Stimulated activated CD8-positive, alpha-beta memory T cell treated with anti-CD3 and anti-CD28 coated beads, Interleukin-12 subunit alpha, Interleukin-12 subunit beta, amount 100 ng/mL, for 4 hours (primary cell): ENCODE results near the gene GPC3.

Source experiments
- DNase-seq: peaks from one replicate; pipeline ENCODE4 v3.0.0-alpha.2; 2020; ENCODE audit warnings: low read depth

GPC3 gene

DNA sequence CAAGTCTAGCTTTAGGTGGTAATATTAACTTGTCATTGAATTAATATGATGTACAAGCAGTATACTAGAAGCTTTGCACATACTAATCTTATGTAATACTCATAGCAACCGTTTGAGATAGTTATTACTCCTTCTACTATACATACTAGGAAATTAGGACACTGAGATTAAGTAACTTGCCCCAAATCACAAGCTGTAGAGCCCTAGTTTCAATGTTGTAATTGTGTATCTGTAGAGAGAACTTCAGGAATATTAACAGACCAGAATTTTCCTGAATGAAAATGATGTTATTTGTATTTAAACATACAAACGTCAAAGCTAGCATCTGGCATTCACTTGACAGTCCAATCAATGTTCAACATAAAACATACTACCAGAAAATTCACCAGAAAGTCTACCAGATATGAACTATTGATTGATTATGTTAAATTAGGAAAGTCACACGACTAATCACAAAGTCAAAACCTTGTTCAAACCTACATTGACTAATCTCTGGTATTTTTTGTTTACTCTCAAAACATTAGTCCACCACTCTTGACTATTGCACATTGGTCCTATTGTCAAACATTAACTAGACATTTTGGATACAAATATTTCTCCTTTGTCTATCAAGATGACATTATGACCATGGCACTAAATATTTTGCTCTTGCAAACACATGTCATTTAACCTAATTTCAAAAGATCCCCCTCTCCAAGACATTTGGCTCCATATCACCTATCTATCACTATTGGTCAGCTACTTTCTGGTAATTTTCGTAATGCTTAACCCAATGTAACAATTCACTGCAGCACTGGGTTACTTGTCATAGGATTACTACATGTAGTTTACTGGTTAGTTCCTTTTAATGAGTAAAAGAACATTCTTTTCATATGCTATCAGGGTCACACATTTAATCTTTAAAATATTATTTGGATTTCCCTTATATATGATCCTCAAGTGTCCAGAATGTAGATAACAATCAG is 100.7 kb downstream of the GPC3 start:
- DNase-seq = no peak

DNA sequence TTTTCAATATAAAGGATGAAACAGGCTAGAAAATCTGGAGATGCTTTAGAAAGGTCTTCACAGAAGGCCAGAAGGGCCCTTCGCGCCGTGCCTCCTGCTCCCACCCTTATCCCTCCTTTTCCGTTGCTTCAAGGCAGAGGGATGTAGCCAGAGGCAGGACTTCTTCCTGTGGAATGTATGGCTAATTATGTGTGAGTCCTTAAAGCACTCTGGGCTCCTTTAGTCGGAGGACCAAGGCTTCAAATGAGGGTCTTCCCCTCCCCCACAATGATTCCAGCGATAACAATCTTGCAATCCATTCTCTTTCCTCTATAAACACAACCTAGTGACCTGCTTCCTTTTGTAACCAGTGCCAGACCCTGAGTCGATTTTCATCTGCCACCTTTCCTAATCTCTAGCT is 103.5 kb downstream of the GPC3 start:
- DNase-seq = no peak

DNA sequence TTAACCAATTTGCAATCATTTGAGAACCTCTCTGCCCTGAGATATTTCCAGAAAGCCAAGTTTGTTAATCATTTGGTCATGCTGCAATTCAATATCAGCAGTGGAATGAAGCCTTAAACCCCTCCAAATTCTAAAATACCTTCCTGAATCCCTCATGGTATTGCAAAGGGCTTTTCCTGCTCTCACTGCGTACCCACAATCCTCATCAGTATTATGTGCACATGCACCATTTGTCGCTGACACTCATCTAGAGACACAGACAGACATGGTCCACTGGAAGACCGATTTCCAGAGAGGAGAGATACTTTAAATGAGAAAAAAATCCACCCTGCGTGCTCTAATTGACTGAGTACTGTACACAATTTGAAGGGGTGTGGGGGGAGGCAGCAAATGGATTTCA is 104.4 kb downstream of the GPC3 start:
- DNase-seq = no peak

DNA sequence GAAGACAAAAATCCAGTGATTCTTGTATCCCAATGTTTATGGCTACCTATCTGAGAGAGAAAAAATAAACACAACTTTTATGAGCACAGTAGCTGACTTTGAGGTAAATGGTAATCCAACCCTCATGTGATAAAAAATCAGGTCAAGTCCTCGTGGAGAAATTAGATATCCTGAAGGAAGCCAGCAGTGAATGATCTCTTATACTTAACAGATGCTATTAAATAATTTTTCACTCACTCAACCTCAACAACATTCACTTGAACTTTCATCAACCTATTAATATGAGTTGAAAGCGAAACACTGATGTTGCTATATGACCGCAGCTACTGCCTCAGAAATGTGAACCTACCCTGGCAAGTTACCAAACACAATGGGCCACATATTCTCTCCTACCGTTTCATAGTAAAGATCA is 105.4 kb downstream of the GPC3 start:
- no peak for DNase-seq

DNA sequence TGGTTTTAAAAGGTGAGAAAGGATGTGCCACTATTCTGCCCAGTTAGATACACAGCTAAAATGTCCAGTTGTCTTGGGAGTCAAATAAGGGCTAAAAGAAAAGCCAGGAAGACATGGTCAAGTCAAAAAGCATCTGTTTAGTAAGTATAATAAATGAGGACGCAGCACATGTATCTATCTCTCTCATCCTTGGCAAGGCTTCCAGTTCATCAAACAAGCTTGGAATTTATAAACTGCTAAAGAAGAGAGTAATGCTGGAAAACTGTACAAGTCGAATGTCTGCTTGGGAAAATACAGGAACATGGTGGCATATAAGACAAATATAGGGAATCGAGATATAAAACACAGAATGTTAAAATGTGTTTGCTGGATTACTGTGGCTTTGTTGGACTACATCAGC is 106.7 kb downstream of the GPC3 start:
- no peak for DNase-seq

DNA sequence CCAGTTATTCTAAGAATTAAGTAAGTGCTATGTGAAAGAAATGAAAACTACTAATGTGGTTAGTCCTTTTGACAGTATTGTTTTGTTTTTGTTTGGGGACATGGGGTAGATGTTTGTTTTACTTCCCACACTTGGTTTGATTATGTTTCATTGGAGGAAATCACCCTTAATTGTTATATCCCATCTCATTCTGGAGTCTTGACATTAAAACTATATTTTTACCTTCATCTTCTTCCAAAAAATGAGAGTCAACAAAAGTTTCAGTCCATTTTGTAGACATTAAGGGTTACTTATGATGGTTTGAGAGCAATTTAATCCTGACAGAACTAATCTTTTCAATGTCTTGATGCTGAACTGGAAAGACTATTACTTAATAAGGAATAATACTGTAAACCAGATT is 108.7 kb downstream of the GPC3 start:
- no peak for DNase-seq

DNA sequence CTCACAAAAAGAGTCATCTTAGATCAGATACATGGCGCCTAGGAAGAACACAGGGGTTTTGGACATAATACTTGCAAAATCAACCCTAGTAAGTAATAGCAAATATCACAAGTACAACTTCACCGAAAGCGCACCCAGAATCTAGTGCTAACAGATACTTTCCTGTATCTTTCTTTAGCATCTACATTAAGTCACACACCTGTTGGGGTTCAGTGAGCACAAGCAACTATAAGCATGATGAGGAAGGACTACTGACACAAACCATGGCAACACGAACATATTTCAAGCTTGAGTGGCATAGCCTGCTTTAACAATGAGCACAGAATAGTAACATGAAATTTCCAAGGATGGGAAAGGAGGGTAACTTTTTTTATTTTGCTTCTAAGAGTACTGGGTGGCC is 116.1 kb downstream of the GPC3 start:
- DNase-seq = no peak

DNA sequence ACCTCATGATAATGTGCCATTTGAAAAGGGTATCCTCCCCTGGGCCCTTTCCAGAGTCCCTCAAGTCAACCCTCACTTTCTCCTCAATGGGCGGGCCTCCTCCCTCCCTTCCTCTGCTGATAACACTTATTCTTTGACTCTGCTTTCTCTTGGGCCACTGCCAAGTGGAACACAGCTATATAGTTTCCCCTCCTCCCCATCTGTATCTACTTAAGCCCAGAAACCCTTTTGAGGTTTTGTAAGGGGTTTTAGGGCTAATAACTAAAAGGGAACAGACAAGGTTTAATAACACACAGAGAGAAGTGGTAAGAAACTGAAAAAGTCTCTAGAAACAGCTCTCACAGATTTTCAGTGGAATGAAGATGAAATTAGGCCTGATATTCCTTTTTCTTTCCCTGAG is 116.7 kb downstream of the GPC3 start:
- DNase-seq = no peak

DNA sequence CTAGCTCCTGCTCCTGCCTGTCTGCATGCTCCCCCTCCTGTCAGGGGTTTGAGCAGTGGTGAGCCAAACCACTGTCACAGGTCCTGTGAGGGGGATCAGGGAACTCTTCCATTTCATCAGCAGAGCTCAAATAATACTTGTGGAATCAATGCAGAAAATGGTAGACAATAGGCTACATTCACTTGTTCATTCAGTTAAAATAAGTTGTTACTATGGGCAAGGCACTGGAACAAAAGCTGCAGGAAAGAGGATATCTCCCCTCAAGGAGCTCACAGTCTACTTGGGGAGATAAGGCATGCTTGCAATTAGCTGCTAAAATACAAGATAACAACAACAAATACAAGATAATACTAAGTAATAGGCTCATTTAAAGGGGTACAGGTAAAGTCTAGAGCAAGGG is 117.1 kb downstream of the GPC3 start:
- no peak for DNase-seq

DNA sequence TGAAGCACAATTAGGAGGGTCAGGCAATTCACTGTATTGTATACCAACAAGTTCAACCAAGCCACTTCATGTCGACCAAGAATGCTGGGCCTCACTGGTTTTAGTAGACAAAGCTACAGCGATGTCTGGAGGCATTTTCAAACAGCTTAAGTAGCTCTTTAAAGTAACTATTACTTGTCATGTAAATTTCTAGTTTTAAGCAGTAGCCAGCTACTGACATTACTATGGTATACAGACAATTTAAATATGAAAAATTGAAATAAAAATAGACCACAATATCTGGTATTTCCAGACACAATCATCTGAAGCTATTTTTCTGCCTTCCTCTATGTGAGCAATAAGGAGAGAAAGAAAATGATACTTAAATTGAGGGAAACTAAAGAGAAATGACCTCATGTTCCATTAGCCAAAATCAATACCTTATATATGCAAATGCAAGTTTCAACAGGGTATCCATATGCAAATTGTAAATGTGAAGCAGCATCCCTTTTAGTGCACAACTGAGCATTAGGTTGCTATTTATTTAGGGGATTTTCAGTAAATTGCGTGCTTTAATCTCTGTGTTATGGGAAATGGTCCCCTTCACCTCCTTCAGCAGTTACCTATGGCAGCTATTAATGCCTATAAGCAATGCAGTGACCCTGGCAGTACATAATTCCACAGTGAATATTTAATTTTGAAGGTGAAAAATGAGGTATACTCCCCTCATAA is 119.5 kb downstream of the GPC3 start:
- DNase-seq = no peak

DNA sequence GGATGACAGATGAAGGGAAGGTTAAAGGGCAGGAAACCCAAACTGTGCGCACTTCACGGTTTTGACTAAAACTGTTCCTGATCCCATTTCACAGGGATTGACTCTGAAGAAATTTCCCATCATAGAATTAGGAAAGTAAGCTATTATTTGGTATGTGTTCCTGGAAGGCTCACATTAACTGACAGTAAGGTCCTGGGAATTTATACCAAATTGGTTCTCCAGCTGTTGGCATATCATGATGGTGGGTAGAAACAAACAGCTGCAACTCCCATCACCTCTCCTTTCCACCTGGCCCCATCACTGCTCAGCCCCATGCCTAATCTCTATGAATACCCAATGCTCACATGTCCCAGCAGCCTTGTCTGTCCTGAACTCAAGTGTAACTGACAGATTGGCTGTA is 121.2 kb downstream of the GPC3 start:
- DNase-seq = no peak

DNA sequence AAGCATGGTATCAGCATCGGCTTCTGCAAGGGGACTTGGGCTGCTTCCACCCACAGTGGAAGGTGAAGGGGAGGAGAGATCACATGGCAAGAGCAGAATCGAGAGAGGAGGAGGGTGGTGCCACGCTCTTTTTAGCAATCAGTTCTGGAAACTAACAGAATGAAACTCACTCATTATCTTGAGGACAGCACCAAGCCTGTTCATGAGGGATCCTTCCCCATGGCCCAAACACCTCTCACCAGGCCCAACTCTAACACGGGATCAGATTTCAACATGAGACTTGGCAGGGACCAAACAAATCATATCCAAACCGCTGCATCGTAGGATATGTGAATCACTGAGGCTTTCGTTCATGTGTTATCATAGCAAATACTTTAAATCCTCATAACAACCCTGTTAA is 125.5 kb downstream of the GPC3 start:
- DNase-seq = no peak

DNA sequence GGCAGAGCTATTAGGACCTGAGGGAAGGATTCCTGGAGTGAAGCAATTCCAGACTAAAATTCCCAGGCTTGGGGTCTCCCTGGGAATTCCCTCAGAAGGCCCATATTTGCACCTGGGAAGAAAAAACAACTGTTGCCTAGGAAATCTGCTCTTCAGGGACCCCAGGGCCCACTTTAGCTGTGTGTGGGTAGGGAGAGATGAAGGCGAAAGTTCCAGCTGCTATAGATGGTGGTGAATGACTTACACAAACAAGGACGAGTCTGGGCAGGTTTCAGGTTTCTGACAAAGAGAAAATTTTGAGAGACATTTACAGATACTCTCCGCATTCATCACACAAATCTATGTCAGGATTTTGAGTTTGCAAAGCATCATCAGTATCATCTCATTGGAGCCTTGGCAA is 126.1 kb downstream of the GPC3 start:
- DNase-seq = no peak

DNA sequence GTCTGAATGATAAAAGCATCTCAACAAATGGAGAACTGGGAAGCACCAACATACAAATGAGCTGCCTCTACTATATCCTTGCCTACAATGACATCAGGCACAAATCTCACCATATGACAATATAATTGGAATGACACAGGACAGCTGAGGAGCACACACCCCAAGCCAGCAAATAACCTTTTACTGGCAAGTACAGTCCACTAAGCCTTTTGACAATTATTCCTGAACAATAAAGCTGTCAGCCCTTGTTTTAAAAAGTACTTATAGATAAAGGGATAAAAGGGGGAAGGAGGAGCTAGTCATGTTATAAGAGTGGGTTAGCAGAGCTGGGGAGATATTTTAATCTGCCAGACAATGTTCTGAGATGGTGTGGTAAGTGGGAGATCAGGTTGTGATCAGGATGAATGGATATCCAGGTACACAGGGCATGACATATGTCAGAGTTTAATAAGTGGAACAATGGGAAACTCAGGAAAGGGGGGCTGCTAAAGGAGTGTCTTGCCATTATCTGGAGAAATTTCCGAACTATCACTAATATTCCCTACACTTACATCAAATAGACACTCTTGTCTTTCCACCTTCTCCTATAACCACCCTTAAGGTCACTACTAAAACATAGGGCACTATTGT is 127.6 kb downstream of the GPC3 start:
- no peak for DNase-seq

DNA sequence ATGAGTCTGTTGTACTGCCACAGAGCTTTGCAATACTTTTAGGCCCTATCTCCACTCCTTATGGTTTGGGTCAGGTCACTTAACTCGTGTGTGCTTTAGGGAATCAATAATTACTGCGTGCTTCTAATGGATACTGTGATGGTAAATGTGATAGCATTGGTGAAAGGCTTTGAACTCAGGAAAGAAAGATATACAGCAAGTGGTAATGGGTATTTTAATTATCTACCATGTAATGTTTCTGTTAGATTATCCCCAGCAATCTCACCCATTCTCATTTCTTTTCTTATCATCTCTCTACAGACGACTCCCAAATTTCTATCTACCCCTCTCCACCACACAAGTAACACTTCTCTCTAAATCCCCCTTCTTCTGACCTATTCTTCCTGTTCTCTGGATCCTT is 128.6 kb downstream of the GPC3 start:
- DNase-seq = no peak

DNA sequence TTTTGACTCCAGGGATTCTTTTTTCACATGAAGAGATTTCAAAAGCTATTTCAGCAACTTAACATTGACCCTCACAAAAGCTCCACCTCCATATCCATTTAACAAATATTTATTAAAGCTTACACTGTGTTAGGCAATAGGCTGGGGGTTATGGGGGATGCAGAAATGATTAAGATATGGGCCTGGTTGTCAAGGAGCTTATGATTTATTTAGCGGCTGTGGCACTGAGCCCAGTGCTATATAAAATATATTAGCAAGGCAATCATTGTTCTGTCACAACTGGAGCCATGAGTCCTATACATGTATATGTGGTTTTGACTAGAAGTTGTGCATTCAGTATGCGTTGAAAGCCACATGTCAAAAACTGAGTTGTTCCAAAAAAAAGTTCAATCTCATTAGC is 131.1 kb downstream of the GPC3 start:
- no peak for DNase-seq

DNA sequence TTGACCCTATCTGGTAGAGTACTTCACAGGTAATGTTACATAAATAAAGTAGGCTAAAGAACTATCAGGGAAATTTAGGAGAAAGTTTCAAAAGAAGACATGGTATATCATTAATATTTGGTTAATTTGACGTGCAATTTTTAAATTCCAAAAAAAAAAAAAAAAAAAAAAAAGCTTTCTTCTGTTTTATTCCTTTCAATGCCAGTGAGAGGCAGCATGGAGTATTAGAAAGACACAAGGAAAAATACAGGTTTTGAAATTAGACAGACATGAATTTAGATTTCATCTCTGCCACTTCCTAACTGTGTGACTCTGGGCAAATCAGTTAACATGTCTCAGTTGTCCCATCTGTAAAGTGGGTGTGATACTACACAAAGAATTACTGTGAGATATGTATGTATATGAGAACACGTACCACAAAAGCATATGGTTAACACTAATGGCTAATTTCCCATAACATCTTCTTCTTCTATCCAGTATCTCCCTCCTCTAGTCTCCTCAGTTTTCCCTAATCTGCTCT is 132.5 kb downstream of the GPC3 start:
- no peak for DNase-seq

DNA sequence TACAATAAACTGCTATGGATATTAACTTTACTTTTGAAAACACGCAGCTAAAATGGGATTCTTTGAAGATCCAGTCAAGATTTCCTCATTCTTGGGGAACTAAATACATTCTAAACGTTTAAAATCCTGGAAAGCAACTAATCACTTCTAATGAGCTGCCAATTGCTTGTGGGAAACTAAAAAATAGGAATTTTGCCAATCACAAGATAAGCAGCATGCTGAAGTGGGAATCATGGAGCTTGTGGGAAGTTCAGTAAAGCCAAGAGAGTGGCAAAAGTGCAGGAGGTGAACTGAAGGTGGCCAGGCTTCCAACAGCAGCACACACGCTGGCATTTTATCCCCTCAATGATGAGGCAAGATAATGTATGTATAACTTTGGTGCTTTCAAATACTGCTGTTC is 133.0 kb downstream of the GPC3 start:
- DNase-seq = no peak

DNA sequence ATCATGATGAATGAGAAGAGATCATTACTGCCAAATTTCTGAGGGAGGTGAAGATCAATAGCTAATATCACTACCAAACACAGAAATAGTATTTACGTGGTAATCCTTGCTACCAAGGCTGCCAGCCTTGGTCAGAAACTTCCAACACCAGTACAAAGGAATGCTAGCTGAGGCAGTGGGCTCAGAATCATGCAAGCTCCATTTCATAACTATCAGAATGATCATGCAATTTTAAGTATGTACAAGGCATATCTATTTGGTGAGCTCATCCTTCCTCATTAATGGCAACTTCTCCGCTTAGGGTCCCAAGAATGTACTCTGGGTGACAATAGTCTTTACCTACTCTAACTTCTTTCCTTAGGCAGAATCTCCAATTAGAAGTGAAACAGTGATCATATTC is 135.0 kb downstream of the GPC3 start:
- no peak for DNase-seq

DNA sequence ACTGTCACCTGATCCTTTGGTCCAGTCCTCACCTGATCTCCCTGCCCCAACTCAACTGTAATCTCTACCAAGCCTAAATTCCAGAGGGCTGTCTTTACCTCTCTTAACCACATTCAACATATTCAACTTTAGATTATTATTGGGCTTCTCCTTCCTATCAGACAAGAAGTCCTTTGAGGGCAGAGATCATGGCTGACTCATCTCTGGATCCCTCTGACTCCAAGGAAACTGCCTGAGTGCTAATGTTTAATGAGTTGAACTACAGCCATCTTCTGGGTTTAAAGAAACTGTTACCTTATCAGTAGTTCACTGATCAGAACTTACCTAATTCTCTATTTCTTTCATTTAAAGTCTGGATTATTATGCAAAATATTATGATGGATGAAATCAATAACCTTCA is 135.7 kb downstream of the GPC3 start:
- no peak for DNase-seq

DNA sequence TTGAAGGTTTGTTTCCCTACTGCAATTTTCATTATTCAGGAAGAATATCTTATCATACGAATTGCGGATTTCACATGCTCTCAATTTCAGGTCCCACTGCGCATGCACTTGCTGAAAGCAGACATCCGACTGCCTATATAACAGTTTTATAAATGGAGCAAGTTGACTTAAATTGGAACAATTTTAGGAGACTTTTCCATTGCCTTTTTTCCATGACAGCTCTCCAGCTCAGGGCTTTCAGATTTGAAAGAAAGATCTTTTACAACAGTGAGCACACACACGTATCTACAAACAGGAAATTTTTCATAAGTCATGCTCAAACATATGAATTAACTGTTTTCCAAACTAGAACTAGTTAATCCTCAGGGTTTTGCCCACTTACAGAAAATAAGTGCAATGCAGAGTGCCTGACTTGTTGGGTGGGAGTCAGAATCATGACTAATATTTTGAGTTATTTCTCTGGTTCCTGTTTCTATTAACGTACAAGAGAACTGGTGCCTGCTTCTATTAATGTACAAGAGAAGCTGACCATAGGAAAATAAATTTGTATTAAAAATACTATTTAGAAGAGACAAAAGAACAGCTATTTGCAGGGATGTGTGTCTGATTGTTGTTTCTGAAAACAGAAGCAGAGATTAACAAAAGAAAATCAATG is 137.9 kb downstream of the GPC3 start:
- no peak for DNase-seq

DNA sequence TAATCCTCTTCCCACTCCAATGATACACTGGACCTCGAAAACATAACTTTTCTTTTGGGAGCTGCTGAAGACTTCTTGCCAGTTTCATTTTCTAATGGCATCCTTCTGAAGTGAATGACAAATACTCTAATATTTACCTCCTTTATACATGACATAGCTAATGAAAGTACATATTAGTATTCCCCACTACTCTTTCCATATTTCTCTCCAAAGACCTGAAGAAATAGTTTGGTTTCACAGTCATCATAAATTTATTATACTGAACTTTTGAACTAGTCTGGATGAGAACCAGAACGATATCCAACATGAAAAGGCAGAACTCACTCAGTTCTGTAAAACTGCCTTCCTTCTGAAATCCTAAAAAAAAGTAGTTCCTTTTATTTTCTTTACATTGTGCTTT is 139.1 kb downstream of the GPC3 start:
- no peak for DNase-seq
